Globus pallidus (tissue), 1 donor: Measurements from ENCODE around the gene DUSP12.
"Not testable (repeated sequence)": the region's sequence is repeated elsewhere in the genome, so short reads cannot be mapped to it uniquely, and the experiment has no call there.

Experiments used
- DNase-seq: peaks from one replicate; pipeline ENCODE4 v3.0.0-alpha.2; 2015; ENCODE audit warnings: low spot score

Gene DUSP12, protein sequence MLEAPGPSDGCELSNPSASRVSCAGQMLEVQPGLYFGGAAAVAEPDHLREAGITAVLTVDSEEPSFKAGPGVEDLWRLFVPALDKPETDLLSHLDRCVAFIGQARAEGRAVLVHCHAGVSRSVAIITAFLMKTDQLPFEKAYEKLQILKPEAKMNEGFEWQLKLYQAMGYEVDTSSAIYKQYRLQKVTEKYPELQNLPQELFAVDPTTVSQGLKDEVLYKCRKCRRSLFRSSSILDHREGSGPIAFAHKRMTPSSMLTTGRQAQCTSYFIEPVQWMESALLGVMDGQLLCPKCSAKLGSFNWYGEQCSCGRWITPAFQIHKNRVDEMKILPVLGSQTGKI

DNA sequence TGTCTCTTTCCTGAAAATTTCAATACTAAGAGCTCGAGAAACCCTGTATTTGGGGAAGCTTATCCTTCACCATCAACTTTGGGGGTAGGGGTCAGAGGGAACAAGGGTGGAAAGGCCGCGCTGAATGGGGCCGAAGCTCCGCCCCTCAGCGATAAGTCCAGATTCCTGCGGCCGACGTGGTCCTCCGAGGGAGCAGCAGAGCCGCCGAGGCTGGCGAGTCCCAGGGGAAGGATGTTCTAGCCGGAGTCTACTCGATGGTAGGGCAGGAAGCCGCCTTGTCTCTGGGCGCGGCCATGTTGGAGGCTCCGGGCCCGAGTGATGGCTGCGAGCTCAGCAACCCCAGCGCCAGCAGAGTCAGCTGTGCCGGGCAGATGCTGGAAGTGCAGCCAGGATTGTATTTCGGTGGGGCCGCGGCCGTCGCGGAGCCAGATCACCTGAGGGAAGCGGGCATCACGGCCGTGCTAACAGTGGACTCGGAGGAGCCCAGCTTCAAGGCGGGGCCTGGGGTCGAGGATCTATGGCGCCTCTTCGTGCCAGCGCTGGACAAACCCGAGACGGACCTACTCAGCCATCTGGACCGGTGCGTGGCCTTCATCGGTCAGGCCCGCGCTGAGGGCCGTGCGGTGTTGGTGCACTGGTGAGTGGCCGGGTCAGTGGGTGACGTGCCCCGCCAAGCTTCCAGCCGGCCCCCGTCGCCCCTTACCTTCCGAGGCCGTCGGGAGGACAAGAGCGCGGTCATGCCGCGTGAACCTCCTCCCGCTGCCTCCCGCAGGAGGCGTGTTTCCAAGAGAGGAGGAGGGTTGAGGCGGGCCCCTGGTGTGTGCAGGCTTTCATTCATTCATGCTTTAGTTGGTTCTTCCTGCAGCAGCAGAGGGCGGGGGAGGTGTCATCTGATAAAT is at the start of gene DUSP12:
Gene DUSP12 (plus strand): TSS at position 278 of the 899 bp plus-strand sequence. CDS start 16 bp downstream, at position 294.
- peak; percentile 94 for DNase-seq

DNA sequence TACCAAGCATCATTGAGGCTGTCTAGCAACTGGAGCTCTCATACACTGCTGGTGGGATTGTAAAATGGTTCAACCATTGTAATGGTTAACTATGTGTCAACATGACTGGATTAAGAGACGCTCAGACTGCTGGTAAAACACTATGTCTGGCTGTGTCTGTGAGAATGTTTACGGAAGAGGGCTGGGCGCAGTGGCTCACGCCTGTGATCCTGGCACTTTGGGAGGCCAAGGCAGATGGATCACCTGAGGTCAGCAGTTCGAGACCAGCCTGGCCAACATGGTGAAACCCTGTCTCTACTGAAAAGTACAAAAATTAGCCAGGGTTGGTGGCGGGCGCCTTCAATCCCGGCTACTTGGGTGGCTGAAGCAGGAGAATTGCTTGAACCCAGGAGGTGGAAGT is 47.3 kb upstream of the DUSP12 start:
- no peak for DNase-seq

- DNase-seq: no peak
Observed at GRCh38 chr1:161705537-161705936, 44.0 kb upstream of the DUSP12 start.

DNA sequence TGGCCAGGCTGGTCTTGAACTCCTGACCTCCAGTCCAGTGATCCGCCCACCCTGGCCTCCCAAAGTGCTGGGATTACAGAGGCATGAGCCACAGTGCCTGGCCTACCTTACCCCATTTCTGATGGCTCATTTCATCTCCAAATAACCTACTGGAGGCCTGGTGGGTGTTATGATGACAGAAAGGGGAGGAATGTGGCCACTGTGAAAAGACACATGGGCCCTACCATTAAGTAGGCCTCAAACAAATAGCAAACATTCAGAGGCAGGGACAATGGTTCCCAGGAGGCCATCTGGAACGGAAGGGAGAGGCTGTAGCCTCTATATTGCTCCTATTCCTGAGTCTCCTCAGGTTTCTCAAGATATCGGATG is 43.5 kb upstream of the DUSP12 start:
- DNase-seq: no peak

DNA sequence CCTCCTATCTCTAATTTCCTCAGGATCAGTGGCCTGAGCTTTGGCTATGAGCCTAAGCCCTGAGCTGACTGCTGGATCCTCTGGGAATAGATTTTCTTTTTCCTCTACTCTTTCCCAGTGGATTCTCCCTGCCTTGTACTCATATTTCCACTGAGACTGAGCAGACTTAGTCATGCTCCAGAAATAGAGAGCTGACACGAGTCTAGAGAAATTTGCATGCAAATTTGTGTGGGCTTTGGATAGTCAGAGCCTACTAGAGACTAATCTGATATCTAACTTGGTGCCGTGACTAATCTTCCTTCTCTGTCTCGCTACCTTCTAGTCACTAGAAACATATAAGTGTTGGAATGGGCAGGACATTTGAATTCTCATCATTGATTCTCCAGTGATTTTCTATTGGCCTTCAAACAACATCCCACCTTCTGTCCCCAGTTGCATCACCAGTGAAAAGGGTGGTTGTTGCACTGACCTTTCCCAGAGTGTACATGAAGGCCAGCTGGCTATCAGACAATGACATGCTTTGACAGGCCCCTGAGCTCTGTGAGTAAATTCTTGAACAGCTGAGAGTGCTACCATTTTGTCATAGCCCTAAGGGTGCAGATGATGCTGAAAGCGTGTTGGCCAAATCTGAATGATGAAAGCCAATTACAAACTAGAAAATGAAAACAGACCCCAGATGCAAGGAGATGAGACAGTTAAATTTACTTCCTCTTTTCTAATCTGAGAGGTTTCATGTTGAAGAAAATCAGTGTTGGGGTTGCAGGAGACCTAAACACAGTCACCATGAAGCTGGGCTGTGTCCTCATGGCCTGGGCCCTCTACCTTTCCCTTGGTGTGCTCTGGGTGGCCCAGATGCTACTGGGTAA is 42.9 kb upstream of the DUSP12 start, which contains the start of gene FCRLA:
Gene FCRLA (plus strand): TSS at position 748 of the 866 bp plus-strand sequence. CDS start 36 bp downstream, at position 784.
- peak; percentile 13 for DNase-seq

DNA sequence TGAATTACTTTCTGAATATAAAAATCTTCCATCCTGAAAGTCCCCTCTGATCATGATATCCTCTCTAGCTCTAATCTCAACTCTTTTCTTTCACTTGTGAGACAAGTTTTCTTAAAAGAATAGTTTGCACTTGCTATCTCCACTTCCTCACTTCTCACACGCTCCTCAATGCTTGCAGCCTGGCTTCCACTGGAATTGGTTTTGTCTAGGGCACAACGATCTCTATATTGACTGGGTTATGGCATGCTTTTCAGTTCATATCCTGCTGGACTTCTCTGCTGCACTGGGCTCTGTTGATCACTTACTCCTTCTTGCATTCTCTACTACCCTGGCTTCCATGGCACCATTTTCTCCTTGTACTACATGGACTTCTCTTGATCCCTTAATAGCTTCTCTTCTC is 42.1 kb upstream of the DUSP12 start:
- no peak for DNase-seq

- no peak for DNase-seq
Observed at GRCh38 chr1:161709373-161709772, 40.2 kb upstream of the DUSP12 start.

GRCh38 chr1:161710560-161710959 is 39.0 kb upstream of the DUSP12 start:
- DNase-seq: no peak

GRCh38 chr1:161718559-161719324 is 30.8 kb upstream of the DUSP12 start:
- DNase-seq: peak; percentile 16

DNA sequence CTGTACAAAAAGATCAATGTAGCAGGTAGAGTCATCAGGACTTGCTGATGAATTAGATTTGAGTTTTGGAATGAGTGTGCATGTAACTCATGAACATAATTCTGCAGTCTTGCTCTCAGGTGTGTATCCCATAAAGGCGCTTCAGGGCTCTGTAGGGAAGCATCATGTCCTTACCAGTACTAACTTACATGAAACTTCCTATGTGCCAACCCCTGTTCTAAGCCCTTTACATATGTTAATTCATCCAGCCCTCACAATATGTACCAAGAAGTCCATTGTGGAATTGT is 30.3 kb upstream of the DUSP12 start:
- no peak for DNase-seq

DNA sequence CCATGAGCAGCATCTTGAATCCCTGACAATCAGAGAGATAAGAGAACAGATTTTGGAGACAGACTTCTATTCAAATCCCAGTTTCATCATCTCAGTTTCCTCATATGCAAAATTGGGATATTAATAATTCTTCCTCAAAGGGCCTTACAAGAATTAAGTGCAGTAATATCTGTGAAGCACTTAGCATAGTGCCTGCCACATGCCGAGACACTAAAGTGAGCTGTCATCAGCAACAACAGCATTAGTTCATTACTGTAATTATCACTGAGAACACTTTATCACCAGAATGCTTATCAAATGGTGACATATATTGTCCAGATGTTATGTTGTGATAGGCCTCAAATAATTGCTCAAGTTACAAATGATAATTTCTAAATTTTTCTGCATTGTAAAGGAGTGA is 29.2 kb upstream of the DUSP12 start:
- no peak for DNase-seq

GRCh38 chr1:161720956-161721737 is 28.4 kb upstream of the DUSP12 start, which contains the start of gene FCRLB:
Gene FCRLB, plus strand, starts transcription at chr1:161721544. Its CDS starts 1,129 bp downstream, at chr1:161722673.
- DNase-seq: no peak

- DNase-seq: no peak
Observed at GRCh38 chr1:161721738-161722343, 27.7 kb upstream of the DUSP12 start.

GRCh38 chr1:161722406-161722805 is 27.2 kb upstream of the DUSP12 start:
- no peak for DNase-seq

- no peak for DNase-seq
Observed at GRCh38 chr1:161723459-161724141, 26.0 kb upstream of the DUSP12 start.

- not testable (repeated sequence) for DNase-seq
Observed at GRCh38 chr1:161725258-161725907, 24.2 kb upstream of the DUSP12 start.

GRCh38 chr1:161725908-161726472 is 23.6 kb upstream of the DUSP12 start:
- peak; percentile 10 for DNase-seq

GRCh38 chr1:161726473-161727255 is 22.9 kb upstream of the DUSP12 start:
- peak; percentile 40 for DNase-seq
